CD4-positive, alpha-beta T cell (primary cell): ENCODE data around the gene SKIL. TPM values are rescaled to one million over a fixed set of nuclear protein-coding genes. Genes with fewer than 3 reads are reported as not detected.

Experiments used
- ATAC-seq: fragments of 200-7000 bp; cut with Tn5 transposase; one replicate; pipeline ENCODE4 v1.10.0; 2022; ENCODE audit warnings: mild to moderate bottlenecking; ENCODE audit not compliant: poor library complexity
- CTCF ChIA-PET: fragments of 350-600 bp; sonication (Branson Sonifier 250); formaldehyde crosslinking; loops from one replicate; lab custom pipeline; 2021; ENCODE audit warnings: antibody characterized with exemption, inconsistent platforms; lab: Charles Lee
- POLR2A ChIA-PET: fragments of 350-600 bp; sonication (Branson Sonifier 250); formaldehyde crosslinking; loops from one replicate; lab custom pipeline; 2021; ENCODE audit warnings: antibody characterized with exemption, inconsistent platforms; lab: Charles Lee
- DNase-seq, 14 experiments: peaks; one replicate each; pipeline ENCODE4 v3.0.0-alpha.2; 2013 to 2020; ENCODE audit warnings: mixed read lengths in 2 of 14
- H3K27ac ChIP-seq, 2 donors: one replicate each; pipeline versions ENCODE4 v1.5.1 to v1.7.0; 2013; ENCODE audit warnings: low read length in 2 of 2, low read depth in 1 of 2, mild to moderate bottlenecking in 1 of 2
- H3K27me3 ChIP-seq, 2 experiments: 1 replicate in 1 of 2; 2 replicates in 1 of 2; pipeline versions ENCODE4 v1.6.1 to v1.7.0; 2013; ENCODE audit warnings: low read length in 2 of 2, control low read depth in 1 of 2, mild to moderate bottlenecking in 1 of 2, moderate library complexity in 1 of 2; ENCODE audit not compliant: insufficient read depth in 2 of 2, control insufficient read depth in 1 of 2
- H3K36me3 ChIP-seq: one replicate; pipeline ENCODE4 v1.6.1; 2013; ENCODE audit warnings: low read length, control low read depth; ENCODE audit not compliant: insufficient read depth
- H3K4me1 ChIP-seq: one replicate; pipeline ENCODE4 v1.6.1; 2013; ENCODE audit warnings: low read length, control low read depth; ENCODE audit not compliant: insufficient read depth
- H3K4me3 ChIP-seq: one replicate; pipeline ENCODE4 v1.5.1; 2013; ENCODE audit warnings: mild to moderate bottlenecking, low read length, moderate library complexity
- H3K9me3 ChIP-seq, 2 experiments: 1 replicate in 1 of 2; 2 replicates in 1 of 2; pipeline versions ENCODE4 v1.6.1 to v1.7.0; 2013; ENCODE audit warnings: low read length in 2 of 2, mild to moderate bottlenecking in 2 of 2, control low read depth in 1 of 2, moderate library complexity in 1 of 2; ENCODE audit not compliant: control insufficient read depth in 1 of 2, insufficient read depth in 1 of 2
- H3K27ac Mint-ChIP-seq: one replicate; pipeline ENCODE4 v1.8.0; 2020; ENCODE audit warnings: mixed read lengths
- H3K27me3 Mint-ChIP-seq: one replicate; pipeline ENCODE4 v1.8.0; 2021; ENCODE audit warnings: mixed read lengths
- H3K36me3 Mint-ChIP-seq: one replicate; pipeline ENCODE4 v1.8.0; 2021; ENCODE audit warnings: low read depth, mixed read lengths
- H3K4me1 Mint-ChIP-seq: one replicate; pipeline ENCODE4 v1.8.0; 2021; ENCODE audit warnings: low read depth, mixed read lengths
- H3K4me3 Mint-ChIP-seq: one replicate; pipeline ENCODE4 v1.8.0; 2020; ENCODE audit warnings: mild to moderate bottlenecking, mixed read lengths
- H3K9me3 Mint-ChIP-seq: one replicate; pipeline ENCODE4 v1.8.0; 2020; ENCODE audit warnings: mixed read lengths
- intact Hi-C, 2 experiments: fragments of 100-400 bp; cut with DNase I in 1 of 2; cut with micrococcal nuclease in 1 of 2; formaldehyde crosslinking; loops; one replicate each; pipeline versions ENCODE4 v1.15.1 to v1.9.0; 2023 to 2025; cut with DNase I, micrococcal nuclease
- total RNA-seq, 174 experiments: library from RNA in 2 of 174; stranded (reverse) in 2 of 174; gene quantifications; one replicate each; pipeline ENCODE4 v1.2.3 and lab custom pipeline; 2021 to 2026
- TF ChIP-seq, protein P1 (sequence below): fragments of 200-600 bp; IDR thresholded peaks from one replicate; pipeline ENCODE4 v1.8.0; 2022; ENCODE audit warnings: antibody characterized with exemption, mild to moderate bottlenecking

Gene SKIL
- total RNA-seq, 2 experiments from 2014 or later = 121 to 130 TPM

- CTCF ChIA-PET = no interaction called here
- no peak overlapping the region for H3K27ac Mint-ChIP-seq
- no peaks in the 10 kb centered on the region for H3K36me3 Mint-ChIP-seq
These were observed 68.2 kb downstream of the SKIL start for GRCh38 chr3:170425491-170426239.

DNA sequence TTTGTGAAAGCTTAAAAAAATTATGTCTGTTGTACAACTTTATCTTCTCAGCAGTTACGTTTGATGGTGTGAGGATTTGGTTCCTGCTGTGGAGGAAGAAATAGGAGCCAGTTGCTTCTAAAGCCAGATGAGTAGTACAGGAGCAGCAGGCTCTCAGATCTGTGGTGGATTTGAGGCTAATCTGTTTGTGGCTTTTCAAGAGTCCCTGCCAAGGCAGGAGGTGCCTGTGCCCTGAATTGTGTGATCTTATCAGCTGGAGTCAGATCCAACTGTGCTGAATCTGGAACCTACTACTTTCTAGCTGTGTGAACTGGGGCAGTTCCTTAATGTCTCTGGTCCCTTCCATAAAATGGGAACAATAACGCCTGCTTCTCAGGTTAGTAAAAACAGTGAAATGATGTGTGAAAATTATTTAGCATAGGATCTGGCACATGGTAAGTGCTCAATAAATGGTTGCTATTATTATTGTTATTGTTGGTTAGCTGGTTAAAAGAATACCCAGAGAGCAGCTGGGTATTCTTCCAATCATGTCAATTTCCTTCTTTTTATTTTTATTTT, 68.8 kb downstream of the SKIL start:
- TF ChIP-seq, protein P1, sequence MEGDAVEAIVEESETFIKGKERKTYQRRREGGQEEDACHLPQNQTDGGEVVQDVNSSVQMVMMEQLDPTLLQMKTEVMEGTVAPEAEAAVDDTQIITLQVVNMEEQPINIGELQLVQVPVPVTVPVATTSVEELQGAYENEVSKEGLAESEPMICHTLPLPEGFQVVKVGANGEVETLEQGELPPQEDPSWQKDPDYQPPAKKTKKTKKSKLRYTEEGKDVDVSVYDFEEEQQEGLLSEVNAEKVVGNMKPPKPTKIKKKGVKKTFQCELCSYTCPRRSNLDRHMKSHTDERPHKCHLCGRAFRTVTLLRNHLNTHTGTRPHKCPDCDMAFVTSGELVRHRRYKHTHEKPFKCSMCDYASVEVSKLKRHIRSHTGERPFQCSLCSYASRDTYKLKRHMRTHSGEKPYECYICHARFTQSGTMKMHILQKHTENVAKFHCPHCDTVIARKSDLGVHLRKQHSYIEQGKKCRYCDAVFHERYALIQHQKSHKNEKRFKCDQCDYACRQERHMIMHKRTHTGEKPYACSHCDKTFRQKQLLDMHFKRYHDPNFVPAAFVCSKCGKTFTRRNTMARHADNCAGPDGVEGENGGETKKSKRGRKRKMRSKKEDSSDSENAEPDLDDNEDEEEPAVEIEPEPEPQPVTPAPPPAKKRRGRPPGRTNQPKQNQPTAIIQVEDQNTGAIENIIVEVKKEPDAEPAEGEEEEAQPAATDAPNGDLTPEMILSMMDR = no peak
- no peak overlapping the region for H3K4me3 Mint-ChIP-seq
- no peak overlapping the region for H3K27ac ChIP-seq
- ATAC-seq (no peak), DNase-seq (no peak)
- peaks cover 19% of the 10 kb centered on the region for H3K4me1 Mint-ChIP-seq
- ChIA-PET CTCF (no interaction called here), POLR2A (no interaction called here)
- H3K9me3 Mint-ChIP-seq = no peaks in the 10 kb centered on the region
- H3K27me3 Mint-ChIP-seq = peaks cover 11% of the 10 kb centered on the region
- H3K36me3 Mint-ChIP-seq = no peaks in the 10 kb centered on the region
- no peaks in the 10 kb centered on the region for H3K4me1 ChIP-seq
- no peaks in the 10 kb centered on the region for H3K9me3 ChIP-seq
- intact Hi-C loops = no loop called here
- no peak overlapping the region for H3K27ac Mint-ChIP-seq
- no peaks in the 10 kb centered on the region for H3K27me3 ChIP-seq
- no peaks in the 10 kb centered on the region for H3K36me3 ChIP-seq
- H3K4me3 ChIP-seq = no peak overlapping the region

More at GRCh38 chr3:170425491-170426239, 68.2 kb downstream of the SKIL start:
- ATAC-seq (no peak), DNase-seq (no peak)
- H3K4me3 ChIP-seq = no peak overlapping the region
- POLR2A ChIA-PET = no interaction called here
- H3K27ac ChIP-seq = no peak overlapping the region
- H3K27me3 ChIP-seq = peaks cover 0 to 1% of the 10 kb centered on the region in 2 experiments
- TF ChIP-seq, protein P1 = no peak
- no peaks in the 10 kb centered on the region for H3K36me3 ChIP-seq
- H3K4me1 ChIP-seq = no peaks in the 10 kb centered on the region
- no peak overlapping the region for H3K4me3 Mint-ChIP-seq
- H3K27me3 Mint-ChIP-seq = peaks cover 18% of the 10 kb centered on the region
- H3K4me1 Mint-ChIP-seq = peaks cover 20% of the 10 kb centered on the region
- no peaks in the 10 kb centered on the region for H3K9me3 Mint-ChIP-seq
- intact Hi-C loops = no loop called here
- H3K9me3 ChIP-seq = no peaks in the 10 kb centered on the region

DNA sequence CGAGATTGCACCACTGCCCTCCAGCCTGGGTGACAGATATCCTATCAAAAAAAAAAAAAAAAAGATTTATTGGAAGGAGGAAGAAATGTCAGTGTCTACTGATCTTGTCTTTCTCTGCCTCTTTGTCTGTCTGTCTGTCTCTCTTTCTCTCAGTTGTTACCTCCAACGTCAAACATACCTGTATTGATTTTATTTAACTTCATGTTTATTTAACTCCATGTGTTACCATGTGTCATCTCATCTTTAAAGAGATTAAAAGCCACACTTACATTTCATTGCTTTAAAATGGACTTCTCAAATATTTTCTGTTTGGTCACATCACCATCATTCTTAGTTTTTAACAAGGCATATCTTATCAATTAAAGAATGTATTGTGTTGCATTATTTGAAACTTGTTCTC, 70.6 kb downstream of the SKIL start:
- no peak for ATAC-seq
- CTCF ChIA-PET = interaction anchor here (1.1 kb wide), 1 partner anchor 69 kb away, joined by 3 read pairs; no protein-coding TSS in a partner anchor

More for the DNA sequence above, 70.6 kb downstream of the SKIL start:
- no peak overlapping the region for H3K27ac Mint-ChIP-seq
- TF ChIP-seq, protein P1 = no peak
- Histone ChIP-seq H3K4me1 (no peaks in the 10 kb centered on the region), H3K4me3 (no peak overlapping the region), H3K9me3 (no peaks in the 10 kb centered on the region), H3K27ac (no peak overlapping the region), H3K36me3 (no peaks in the 10 kb centered on the region), H3K27me3 (no peaks in the 10 kb centered on the region)
- peaks cover 19% of the 10 kb centered on the region for H3K4me1 Mint-ChIP-seq
- H3K36me3 Mint-ChIP-seq = no peaks in the 10 kb centered on the region
- H3K9me3 Mint-ChIP-seq = no peaks in the 10 kb centered on the region
- no peak for DNase-seq
- intact Hi-C loops = no loop called here
- POLR2A ChIA-PET = no interaction called here
- H3K27me3 Mint-ChIP-seq = peaks cover 6% of the 10 kb centered on the region
- H3K4me3 Mint-ChIP-seq = no peak overlapping the region
